Panc1 (cell line): Measurements from ENCODE around the gene NOTO. TPM values are rescaled to one million over a fixed set of nuclear protein-coding genes. Genes with fewer than 3 reads are reported as not detected.

Source experiments
- ATAC-seq: fragments of 200-7000 bp; cut with Tn5 transposase; 2 replicates; pipeline ENCODE4 v1.9.1; 2020; ENCODE audit warnings: mild to moderate bottlenecking, moderate library complexity
- BruUV-seq: library from RNA; stranded (reverse); fragments of 400-500 nt; replicated peaks from 2 replicates; lab custom pipeline; 2021; lab: Mats Ljungman, UMichigan
- CTCF ChIA-PET: fragments of 300-600 bp; sonication (Branson Sonifier 250); formaldehyde crosslinking; loops from one replicate; lab custom pipeline; 2022; ENCODE audit warnings: antibody characterized with exemption; lab: Charles Lee
- POLR2A ChIA-PET: fragments of 300-600 bp; sonication (Branson Sonifier 250); formaldehyde crosslinking; loops from one replicate; lab custom pipeline; 2022; ENCODE audit warnings: antibody characterized with exemption; lab: Charles Lee
- DNase-seq: peaks from one replicate; pipeline ENCODE4 v3.0.0-alpha.2; 2010; ENCODE audit warnings: low read depth, low spot score
- H3K27ac ChIP-seq: 2 replicates; pipeline ENCODE4 v1.5.1; 2011; ENCODE audit warnings: mild to moderate bottlenecking, low read length, inconsistent platforms
- H3K27me3 ChIP-seq: fragments of 200-500 bp; sonication (Bioruptor generic); 2 replicates; pipeline ENCODE4 v1.6.0; 2014; ENCODE audit warnings: low read length, inconsistent platforms; ENCODE audit not compliant: control insufficient read depth, insufficient read depth
- H3K36me3 ChIP-seq: fragments of 200-500 bp; sonication (Bioruptor generic); 2 replicates; pipeline ENCODE4 v1.5.1; 2014; ENCODE audit warnings: inconsistent platforms, mild to moderate bottlenecking, low read length, moderate library complexity; ENCODE audit not compliant: control insufficient read depth, insufficient read depth
- H3K4me1 ChIP-seq: 2 replicates; pipeline ENCODE4 v1.5.1; 2011; ENCODE audit warnings: inconsistent platforms, mild to moderate bottlenecking, low read length, moderate library complexity; ENCODE audit not compliant: control insufficient read depth, insufficient read depth
- H3K4me3 ChIP-seq, 2 experiments: 2 replicates each; pipeline ENCODE4 v1.5.1; 2011 to 2012; ENCODE audit warnings: low read depth in 2 of 2, low read length in 2 of 2, mild to moderate bottlenecking in 2 of 2, inconsistent platforms in 1 of 2, moderate library complexity in 1 of 2
- H3K9me3 ChIP-seq: fragments of 200-500 bp; sonication (Bioruptor generic); 2 replicates; pipeline ENCODE4 v1.5.1; 2014; ENCODE audit warnings: low read depth, mild to moderate bottlenecking, inconsistent platforms, low read length, moderate library complexity; ENCODE audit not compliant: control insufficient read depth, insufficient read depth
- CTCF ChIP-seq: fragments of 450-650 bp; IDR thresholded peaks from 2 replicates; pipeline ENCODE4 v1.5.1; 2017; ENCODE audit warnings: mild to moderate bottlenecking
- POLR2AphosphoS5 ChIP-seq: IDR thresholded peaks from 2 replicates; pipeline ENCODE4 v1.6.1; 2012; ENCODE audit warnings: mild to moderate bottlenecking, low read depth, low read length, moderate library complexity
- SIN3A ChIP-seq: IDR thresholded peaks from 2 replicates; pipeline ENCODE4 v1.6.1; 2012; ENCODE audit warnings: low read depth, mild to moderate bottlenecking, low read length, moderate library complexity, borderline replicate concordance; ENCODE audit not compliant: insufficient read depth
- TCF7L2 ChIP-seq: IDR thresholded peaks from 2 replicates; pipeline ENCODE4 v1.6.1; 2011; ENCODE audit warnings: mild to moderate bottlenecking, low read depth, low read length, inconsistent platforms
- in situ Hi-C: cut with HindIII; loops from 2 replicates; pipeline ENCODE4 v1.10.0; 2016; ENCODE audit warnings: low sequenced_read_pairs, low pct_unique_long_range_greater_than_20kb
- intact Hi-C: fragments of 100-400 bp; cut with micrococcal nuclease; formaldehyde crosslinking; loops from one replicate; pipeline ENCODE4 v1.10.0; 2022; ENCODE audit not compliant: unreplicated experiment
- total RNA-seq: library from RNA; stranded (reverse); gene quantifications from one replicate; pipeline ENCODE4 v1.2.1, GENCODE V29; 2021; ENCODE audit not compliant: unreplicated experiment
- TF ChIP-seq, protein P1 (sequence below), 2 experiments: IDR thresholded peaks; 2 replicates each; pipeline ENCODE4 v1.6.1; 2011 to 2012; ENCODE audit warnings: low read depth in 2 of 2, control low read depth in 1 of 2, low read length in 1 of 2, mild to moderate bottlenecking in 1 of 2, moderate library complexity in 1 of 2; ENCODE audit not compliant: insufficient read depth in 1 of 2

NOTO gene
- total RNA-seq, 1 experiment from 2014 or later, result 0.08 TPM

GRCh38 chr2:73223821-73224220 is 21.4 kb downstream of the NOTO start:
- Histone ChIP-seq H3K4me1 (no peaks in the 10 kb centered on the region), H3K9me3 (no peaks in the 10 kb centered on the region), H3K4me3 (no peak overlapping the region), H3K27me3 (no peaks in the 10 kb centered on the region), H3K27ac (no peak overlapping the region), H3K36me3 (peaks cover 10% of the 10 kb centered on the region; the same call in 1 of the 2 replicates)
- CTCF ChIA-PET, result no interaction called here
- TF ChIP-seq POLR2AphosphoS5 (no peak), SIN3A (no peak), CTCF (no peak), TCF7L2 (no peak)
- TF ChIP-seq, protein P1, sequence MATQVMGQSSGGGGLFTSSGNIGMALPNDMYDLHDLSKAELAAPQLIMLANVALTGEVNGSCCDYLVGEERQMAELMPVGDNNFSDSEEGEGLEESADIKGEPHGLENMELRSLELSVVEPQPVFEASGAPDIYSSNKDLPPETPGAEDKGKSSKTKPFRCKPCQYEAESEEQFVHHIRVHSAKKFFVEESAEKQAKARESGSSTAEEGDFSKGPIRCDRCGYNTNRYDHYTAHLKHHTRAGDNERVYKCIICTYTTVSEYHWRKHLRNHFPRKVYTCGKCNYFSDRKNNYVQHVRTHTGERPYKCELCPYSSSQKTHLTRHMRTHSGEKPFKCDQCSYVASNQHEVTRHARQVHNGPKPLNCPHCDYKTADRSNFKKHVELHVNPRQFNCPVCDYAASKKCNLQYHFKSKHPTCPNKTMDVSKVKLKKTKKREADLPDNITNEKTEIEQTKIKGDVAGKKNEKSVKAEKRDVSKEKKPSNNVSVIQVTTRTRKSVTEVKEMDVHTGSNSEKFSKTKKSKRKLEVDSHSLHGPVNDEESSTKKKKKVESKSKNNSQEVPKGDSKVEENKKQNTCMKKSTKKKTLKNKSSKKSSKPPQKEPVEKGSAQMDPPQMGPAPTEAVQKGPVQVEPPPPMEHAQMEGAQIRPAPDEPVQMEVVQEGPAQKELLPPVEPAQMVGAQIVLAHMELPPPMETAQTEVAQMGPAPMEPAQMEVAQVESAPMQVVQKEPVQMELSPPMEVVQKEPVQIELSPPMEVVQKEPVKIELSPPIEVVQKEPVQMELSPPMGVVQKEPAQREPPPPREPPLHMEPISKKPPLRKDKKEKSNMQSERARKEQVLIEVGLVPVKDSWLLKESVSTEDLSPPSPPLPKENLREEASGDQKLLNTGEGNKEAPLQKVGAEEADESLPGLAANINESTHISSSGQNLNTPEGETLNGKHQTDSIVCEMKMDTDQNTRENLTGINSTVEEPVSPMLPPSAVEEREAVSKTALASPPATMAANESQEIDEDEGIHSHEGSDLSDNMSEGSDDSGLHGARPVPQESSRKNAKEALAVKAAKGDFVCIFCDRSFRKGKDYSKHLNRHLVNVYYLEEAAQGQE (IDR thresholded peaks at IDR 0.05; ENCODE audit: insufficient read depth in 1 of 2, low read depth in 2 of 2, low read length in 1 of 2), result no peak
- intact Hi-C loops, result no loop called here
- no TSS peak for BruUV-seq
- ATAC-seq, result no peak
- in situ Hi-C loops, result no loop called here
- DNase-seq, result no peak
- POLR2A ChIA-PET, result no interaction called here

- Histone ChIP-seq H3K36me3 (peaks cover 10% of the 10 kb centered on the region; the same call in 1 of the 2 replicates), H3K4me3 (no peak overlapping the region), H3K9me3 (no peaks in the 10 kb centered on the region), H3K27me3 (no peaks in the 10 kb centered on the region), H3K27ac (no peak overlapping the region), H3K4me1 (no peaks in the 10 kb centered on the region)
- CTCF ChIA-PET, result interaction anchor here (0.6 kb wide), 1 partner anchor 646 kb away, joined by 4 read pairs; no protein-coding TSS in a partner anchor
- BruUV-seq, result TSS peak; percentile 18
- intact Hi-C loops (no loop called here), in situ Hi-C loops (no loop called here)
- ATAC-seq, result no peak
- POLR2A ChIA-PET, result no interaction called here
- no peak for DNase-seq
- TF ChIP-seq SIN3A (no peak), POLR2AphosphoS5 (no peak), CTCF (no peak), TCF7L2 (no peak)
- TF ChIP-seq, protein P1 (IDR thresholded peaks at IDR 0.05; ENCODE audit: insufficient read depth in 1 of 2, low read depth in 2 of 2, low read length in 1 of 2), result no peak
Measured at GRCh38 chr2:73225513-73226360, 23.4 kb downstream of the NOTO start.
